Astrocyte (in vitro differentiated cells and primary cell): ENCODE measurements around the gene ABCA10. TPM values are rescaled to one million over a fixed set of nuclear protein-coding genes. Genes with fewer than 3 reads are reported as not detected.

Source experiments
- DNase-seq: peaks from one replicate; pipeline ENCODE4 v3.0.0-alpha.2; 2010; ENCODE audit warnings: low read depth
- FAIRE-seq: peaks from 2 replicates; lab custom pipeline; 2011; peaks lifted over from hg19 to GRCh38; lab: Jason Lieb, UNC
- H2AFZ ChIP-seq: 2 replicates; pipeline ENCODE4 v1.6.0; 2012; ENCODE audit warnings: low read depth, low read length, inconsistent platforms
- H3K27ac ChIP-seq: 2 replicates; pipeline ENCODE4 v1.5.1; 2011; ENCODE audit warnings: low read depth, low read length, inconsistent platforms
- H3K27me3 ChIP-seq: 2 replicates; pipeline ENCODE4 v1.6.0; 2011; ENCODE audit warnings: low read length, inconsistent platforms; ENCODE audit not compliant: insufficient read depth
- H3K36me3 ChIP-seq: 2 replicates; pipeline ENCODE4 v1.5.1; 2011; ENCODE audit warnings: low read length, inconsistent platforms; ENCODE audit not compliant: insufficient read depth
- H3K4me1 ChIP-seq: 2 replicates; pipeline ENCODE4 v1.5.1; 2011; ENCODE audit warnings: low read length, inconsistent platforms; ENCODE audit not compliant: insufficient read depth
- H3K4me2 ChIP-seq: 2 replicates; pipeline ENCODE4 v1.6.0; 2012; ENCODE audit warnings: low read length, inconsistent platforms
- H3K4me3 ChIP-seq: 2 replicates; pipeline ENCODE4 v1.5.1; 2011; ENCODE audit warnings: low read depth, mild to moderate bottlenecking, low read length, inconsistent platforms; ENCODE audit not compliant: insufficient read depth
- H3K79me2 ChIP-seq: 2 replicates; pipeline ENCODE4 v1.6.0; 2012; ENCODE audit warnings: mild to moderate bottlenecking, low read length, inconsistent platforms; ENCODE audit not compliant: insufficient read depth
- H3K9ac ChIP-seq: 2 replicates; pipeline ENCODE4 v1.6.0; 2012; ENCODE audit warnings: mild to moderate bottlenecking, low read length, inconsistent platforms
- H3K9me3 ChIP-seq: 2 replicates; pipeline ENCODE4 v1.5.1; 2012; ENCODE audit warnings: low read depth, mild to moderate bottlenecking, low read length, inconsistent platforms; ENCODE audit not compliant: insufficient read depth
- H4K20me1 ChIP-seq: 2 replicates; pipeline ENCODE4 v1.6.0; 2012; ENCODE audit warnings: low read length, inconsistent platforms; ENCODE audit not compliant: insufficient read depth
- H3K27ac Mint-ChIP-seq: one replicate; pipeline ENCODE4 v1.8.0; 2021; ENCODE audit warnings: mild to moderate bottlenecking, mixed read lengths; ENCODE audit not compliant: unreplicated experiment
- H3K27me3 Mint-ChIP-seq: one replicate; pipeline ENCODE4 v1.8.0; 2021; ENCODE audit warnings: low read depth, mixed read lengths; ENCODE audit not compliant: unreplicated experiment
- H3K36me3 Mint-ChIP-seq: one replicate; pipeline ENCODE4 v1.8.0; 2021; ENCODE audit warnings: low read depth, mixed read lengths; ENCODE audit not compliant: unreplicated experiment
- H3K4me1 Mint-ChIP-seq: one replicate; pipeline ENCODE4 v1.8.0; 2021; ENCODE audit warnings: low read depth, mixed read lengths; ENCODE audit not compliant: unreplicated experiment
- H3K4me3 Mint-ChIP-seq: one replicate; pipeline ENCODE4 v1.8.0; 2021; ENCODE audit warnings: mild to moderate bottlenecking, moderate library complexity, mixed read lengths; ENCODE audit not compliant: unreplicated experiment
- H3K9me3 Mint-ChIP-seq: one replicate; pipeline ENCODE4 v1.8.0; 2021; ENCODE audit warnings: mild to moderate bottlenecking, mixed read lengths; ENCODE audit not compliant: unreplicated experiment
- CTCF ChIP-seq: IDR thresholded peaks from 2 replicates; pipeline ENCODE4 v1.5.1; 2011; ENCODE audit warnings: low read depth, mild to moderate bottlenecking, inconsistent platforms, low read length, moderate library complexity; ENCODE audit not compliant: insufficient read depth
- EZH2 ChIP-seq: IDR thresholded peaks from 2 replicates; pipeline ENCODE4 v1.6.1; 2012; ENCODE audit warnings: mild to moderate bottlenecking, low read length, inconsistent platforms; ENCODE audit not compliant: insufficient read depth
- total RNA-seq: library from RNA; stranded (reverse); gene quantifications from 2 replicates; pipeline ENCODE4 v1.2.1, GENCODE V29; 2021

Gene ABCA10
- total RNA-seq, 1 donor from 2014 or later = 0.20 TPM

GRCh38 chr17:69236464-69236863, 7.8 kb upstream of the ABCA10 start:
- Histone ChIP-seq H3K27ac (no peak overlapping the region), H3K4me1 (no peaks in the 10 kb centered on the region), H3K9me3 (no peaks in the 10 kb centered on the region), H3K79me2 (no peaks in the 10 kb centered on the region), H3K27me3 (no peaks in the 10 kb centered on the region), H3K4me3 (no peak overlapping the region), H2AFZ (no peak overlapping the region), H3K9ac (no peak overlapping the region), H3K4me2 (no peak overlapping the region), H4K20me1 (no peaks in the 10 kb centered on the region), H3K36me3 (no peaks in the 10 kb centered on the region)
- FAIRE-seq = no peak
- H3K36me3 Mint-ChIP-seq = no peaks in the 10 kb centered on the region
- H3K4me3 Mint-ChIP-seq = no peak overlapping the region
- peaks cover 2% of the 10 kb centered on the region for H3K9me3 Mint-ChIP-seq
- no peak for DNase-seq
- H3K4me1 Mint-ChIP-seq = no peaks in the 10 kb centered on the region
- H3K27ac Mint-ChIP-seq = no peak overlapping the region
- TF ChIP-seq EZH2 = no peak
- no peak for TF ChIP-seq CTCF
- H3K27me3 Mint-ChIP-seq = no peaks in the 10 kb centered on the region

GRCh38 chr17:69235338-69236058, 6.9 kb upstream of the ABCA10 start:
- TF ChIP-seq CTCF = peak; percentile 73
- no peak for TF ChIP-seq EZH2
- H3K9me3 Mint-ChIP-seq = peaks cover 2% of the 10 kb centered on the region
- no peaks in the 10 kb centered on the region for H3K9me3 ChIP-seq
- no peaks in the 10 kb centered on the region for H3K4me1 Mint-ChIP-seq
- H3K4me3 Mint-ChIP-seq = no peak overlapping the region
- no peak overlapping the region for H3K27ac Mint-ChIP-seq
- no peak overlapping the region for H3K9ac ChIP-seq
- no peaks in the 10 kb centered on the region for H4K20me1 ChIP-seq
- no peaks in the 10 kb centered on the region for H3K27me3 Mint-ChIP-seq
- H3K79me2 ChIP-seq = no peaks in the 10 kb centered on the region
- H3K27ac ChIP-seq = no peak overlapping the region
- no peaks in the 10 kb centered on the region for H3K36me3 Mint-ChIP-seq
- FAIRE-seq (no peak), DNase-seq (peak; percentile 49)
- no peaks in the 10 kb centered on the region for H3K27me3 ChIP-seq
- no peak overlapping the region for H3K4me2 ChIP-seq
- H3K36me3 ChIP-seq = no peaks in the 10 kb centered on the region
- no peak overlapping the region for H3K4me3 ChIP-seq
- no peaks in the 10 kb centered on the region for H3K4me1 ChIP-seq
- H2AFZ ChIP-seq = peak overlapping the region; percentile 13

- no peaks in the 10 kb centered on the region for H3K79me2 ChIP-seq
- no peaks in the 10 kb centered on the region for H4K20me1 ChIP-seq
- no peaks in the 10 kb centered on the region for H3K36me3 ChIP-seq
- H3K9me3 ChIP-seq = no peaks in the 10 kb centered on the region
- peaks cover 2% of the 10 kb centered on the region for H3K9me3 Mint-ChIP-seq
- H3K36me3 Mint-ChIP-seq = no peaks in the 10 kb centered on the region
- H3K27me3 ChIP-seq = no peaks in the 10 kb centered on the region
- H3K27ac ChIP-seq = no peak overlapping the region
- H3K27me3 Mint-ChIP-seq = no peaks in the 10 kb centered on the region
- no peak overlapping the region for H3K27ac Mint-ChIP-seq
- H3K4me3 Mint-ChIP-seq = no peak overlapping the region
- no peak for DNase-seq
- TF ChIP-seq EZH2 (no peak), CTCF (no peak)
- no peak overlapping the region for H3K4me2 ChIP-seq
- no peak overlapping the region for H3K9ac ChIP-seq
- no peaks in the 10 kb centered on the region for H3K4me1 Mint-ChIP-seq
- FAIRE-seq = no peak
- no peak overlapping the region for H3K4me3 ChIP-seq
- H3K4me1 ChIP-seq = no peaks in the 10 kb centered on the region
- no peak overlapping the region for H2AFZ ChIP-seq
Observed at GRCh38 chr17:69232650-69233049, 4.0 kb upstream of the ABCA10 start.
